ENCODE results near the gene IGFL1. TPM values are rescaled to one million over a fixed set of nuclear protein-coding genes. Genes with fewer than 3 reads are reported as not detected.

Gene IGFL1
- total and polyA plus RNA-seq, 10 of the 15 experiments (the other 5 are each of a cell fraction or from before 2014, with no cell fraction given) = not detected

- Histone ChIP-seq H3K27me3 (replicated peaks in 1 of 2; ENCODE audit: control insufficient read depth in 2 of 2, insufficient read depth in 2 of 2, low read length in 1 of 2) (peaks cover 0 to 2% of the 10 kb centered on the region in 2 experiments; a peak in 3 of 4 replicates), H2AFZ (ENCODE audit: control insufficient read depth, low read depth, low read length) (no peak overlapping the region), H3K9me3 (replicated peaks; ENCODE audit: control insufficient read depth, insufficient read depth, low read length) (no peaks in the 10 kb centered on the region), H3K4me1 (ENCODE audit: control insufficient read depth, insufficient read depth, low read length) (no peaks in the 10 kb centered on the region), H3K27ac (ENCODE audit: control insufficient read depth, insufficient read depth) (no peak overlapping the region), H4K20me1 (ENCODE audit: control insufficient read depth, insufficient read depth) (no peaks in the 10 kb centered on the region), H3K4me2 (ENCODE audit: control insufficient read depth, insufficient read depth) (no peak overlapping the region), H3K4me3 (no peak overlapping the region), H3K79me2 (ENCODE audit: control insufficient read depth, insufficient read depth, low read length) (no peaks in the 10 kb centered on the region), H3K9ac (ENCODE audit: control insufficient read depth, insufficient read depth, low read length) (no peak overlapping the region), H3K36me3 (ENCODE audit: control insufficient read depth in 2 of 2, insufficient read depth in 2 of 2, low read length in 1 of 2) (no peaks in the 10 kb centered on the region)
- no TSS peak for BruUV-seq (replicated peaks)
- DNase-seq (ENCODE audit: low read depth, low spot score) = no peak
- ChIA-PET CTCF (no interaction called here), SMC1A (ENCODE audit: uncharacterized antibody, unreplicated experiment) (no interaction called here), POLR2A (no interaction called here), RAD21 (ENCODE audit: unreplicated experiment) (no interaction called here)
- no peak for ATAC-seq
- TF ChIP-seq MTA3 (IDR thresholded peaks at IDR 0.05; ENCODE audit: borderline replicate concordance, low read length) (no peak), RELB (IDR thresholded peaks at IDR 0.05; ENCODE audit: low read depth) (no peak), ZBED1 (IDR thresholded peaks at IDR 0.05; ENCODE audit: borderline replicate concordance) (no peak), E4F1 (IDR thresholded peaks at IDR 0.05; ENCODE audit: borderline replicate concordance, partially characterized antibody) (no peak), NR2C1 (IDR thresholded peaks at IDR 0.05) (no peak), IKZF2 (IDR thresholded peaks at IDR 0.05) (no peak), HCFC1 (IDR thresholded peaks at IDR 0.05; ENCODE audit: low read length) (no peak), BHLHE40 (IDR thresholded peaks at IDR 0.05; ENCODE audit: borderline replicate concordance in 1 of 2, low read depth in 2 of 2, low read length in 1 of 2) (no peak), SIN3A (IDR thresholded peaks at IDR 0.05; ENCODE audit: low read depth, low read length) (no peak), IKZF1 (conservative IDR thresholded peaks at IDR 0.05) (no peak), PKNOX1 (IDR thresholded peaks at IDR 0.05) (no peak), PAX5 (IDR thresholded peaks at IDR 0.05; ENCODE audit: borderline replicate concordance, low read depth, low read length) (no peak)
- FAIRE-seq = no peak
- in situ Hi-C loops (cut with MboI) (no loop called here), intact Hi-C loops (cut with micrococcal nuclease; ENCODE audit: unreplicated experiment) (no loop called here)
- 0% methylated on average over 6 of the region's 6 CpGs for WGBS (ENCODE audit: insufficient coverage, insufficient replicate concordance, low lambda C conversion rate, missing lambda C conversion rate)
These were observed 24.2 kb upstream of the IGFL1 start for GRCh38 chr19:46205183-46205984.

Measured in GM12878 (cell line).